GM04504 (cell line): ENCODE measurements around the gene IDH1.
A peak's percentile ranks its signal among the peaks of the same experiment; 100 is the strongest.
"Not testable (repeated sequence)": the region's sequence is repeated elsewhere in the genome, so short reads cannot be mapped to it uniquely, and the experiment has no call there.

Experiments used
- DNase-seq: peaks from one replicate; pipeline ENCODE4 v3.0.0-alpha.2; 2012; ENCODE audit warnings: low read depth

IDH1 gene

GRCh38 chr2:208221873-208222272, 33.0 kb downstream of the IDH1 start:
- DNase-seq, result not testable (repeated sequence)

GRCh38 chr2:208210688-208211451, 44.0 kb downstream of the IDH1 start:
- no peak for DNase-seq

- no peak for DNase-seq
These were observed 46.4 kb downstream of the IDH1 start for GRCh38 chr2:208208335-208209085.

GRCh38 chr2:208207769-208208168, 47.1 kb downstream of the IDH1 start:
- no peak for DNase-seq

- no peak for DNase-seq
These were observed 50.7 kb downstream of the IDH1 start for GRCh38 chr2:208204166-208204565.

- peak; percentile 1 for DNase-seq
These were observed 59.3 kb downstream of the IDH1 start for GRCh38 chr2:208195531-208195930.

- no peak for DNase-seq
These were observed 62.1 kb downstream of the IDH1 start for GRCh38 chr2:208192611-208193236.

- DNase-seq, result no peak
These were observed 64.9 kb downstream of the IDH1 start, which contains the start of gene C2orf80 for GRCh38 chr2:208189810-208190503. TSS of gene C2orf80 (minus strand) at chr2:208190030. CDS start at chr2:208186986, 3,044 bp downstream.

GRCh38 chr2:208189069-208189809, 65.6 kb downstream of the IDH1 start:
- no peak for DNase-seq

- no peak for DNase-seq
These were observed 68.0 kb downstream of the IDH1 start for GRCh38 chr2:208186893-208187292.

GRCh38 chr2:208186465-208186864, 68.4 kb downstream of the IDH1 start:
- DNase-seq, result no peak
